Activated CD4-positive, alpha-beta T cell treated with anti-CD3 and anti-CD28 coated beads, Interleukin-2, amount 50 U/mL, for 4 hours (primary cell): ENCODE data around the gene UBASH3B.

ENCODE experiments used
- DNase-seq, 2 experiments: peaks; one replicate each; pipeline ENCODE4 v3.0.0-alpha.2; 2020

Gene UBASH3B

GRCh38 chr11:122737951-122738693, 82.6 kb downstream of the UBASH3B start:
- DNase-seq = no peak

- no peak for DNase-seq
Measured at GRCh38 chr11:122741613-122742300, 86.2 kb downstream of the UBASH3B start.

DNA sequence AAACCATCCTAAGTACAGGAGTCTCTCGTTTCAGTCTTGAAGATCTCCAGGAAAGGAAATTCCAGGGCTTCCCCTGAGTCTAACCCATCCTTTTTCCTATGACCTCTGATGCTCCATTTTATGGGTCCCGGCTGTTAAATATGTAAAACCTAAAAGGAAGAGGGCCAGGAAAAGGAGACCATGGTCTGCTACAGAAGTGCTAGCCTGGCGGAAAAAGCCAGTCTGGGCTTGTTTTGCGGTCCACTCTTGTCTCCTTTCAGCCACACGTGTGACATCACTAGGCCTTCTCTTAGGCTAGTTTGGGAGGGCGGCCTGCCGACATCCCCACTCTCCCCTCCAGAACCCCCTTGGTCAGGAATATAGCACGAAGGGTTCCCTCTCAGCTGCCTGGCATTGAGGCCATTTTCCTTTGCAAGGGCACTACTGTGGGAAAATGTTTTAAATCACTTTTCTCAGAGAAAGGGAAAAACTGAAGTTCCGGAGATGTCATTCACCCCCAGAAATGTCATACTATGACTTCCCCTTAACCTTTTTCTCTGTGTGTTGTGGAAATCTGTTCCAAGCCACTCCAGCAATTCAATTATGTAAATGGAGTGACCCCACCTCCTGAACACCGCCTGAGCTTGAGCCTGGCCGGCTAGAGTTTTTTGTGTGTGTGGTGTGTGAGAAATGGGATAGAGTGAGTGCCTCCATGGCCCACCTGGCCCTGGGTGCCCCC, 86.9 kb downstream of the UBASH3B start:
- DNase-seq = no peak

- DNase-seq = no peak
Measured at GRCh38 chr11:122743097-122743741, 87.7 kb downstream of the UBASH3B start.

- peak; percentile 74 to 78 for DNase-seq
Measured at GRCh38 chr11:122743949-122744348, 88.4 kb downstream of the UBASH3B start.

DNA sequence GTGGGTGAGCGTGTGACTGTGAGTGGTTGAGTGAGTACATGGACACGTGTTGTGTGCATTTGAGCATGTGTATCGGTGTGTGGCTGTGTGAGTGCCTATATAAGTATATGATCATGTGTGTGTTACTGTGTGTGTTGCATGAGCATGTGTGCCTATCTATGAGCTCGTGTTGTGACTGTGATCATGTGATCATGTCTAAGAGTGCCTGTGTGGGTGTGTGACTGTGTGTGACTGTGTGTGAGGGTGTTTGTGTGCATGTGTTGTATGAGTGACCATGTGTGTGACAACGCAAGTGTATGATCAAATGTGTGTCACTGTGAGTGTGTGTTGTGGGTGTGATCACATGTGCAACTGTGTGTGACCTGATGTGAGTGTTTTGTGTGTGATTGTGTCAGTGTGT, 88.8 kb downstream of the UBASH3B start:
- DNase-seq = no peak

- DNase-seq = no peak
Measured at GRCh38 chr11:122745111-122745510, 89.6 kb downstream of the UBASH3B start.

- peak; percentile 55 to 60 for DNase-seq
Measured at GRCh38 chr11:122746050-122746478, 90.5 kb downstream of the UBASH3B start.

DNA sequence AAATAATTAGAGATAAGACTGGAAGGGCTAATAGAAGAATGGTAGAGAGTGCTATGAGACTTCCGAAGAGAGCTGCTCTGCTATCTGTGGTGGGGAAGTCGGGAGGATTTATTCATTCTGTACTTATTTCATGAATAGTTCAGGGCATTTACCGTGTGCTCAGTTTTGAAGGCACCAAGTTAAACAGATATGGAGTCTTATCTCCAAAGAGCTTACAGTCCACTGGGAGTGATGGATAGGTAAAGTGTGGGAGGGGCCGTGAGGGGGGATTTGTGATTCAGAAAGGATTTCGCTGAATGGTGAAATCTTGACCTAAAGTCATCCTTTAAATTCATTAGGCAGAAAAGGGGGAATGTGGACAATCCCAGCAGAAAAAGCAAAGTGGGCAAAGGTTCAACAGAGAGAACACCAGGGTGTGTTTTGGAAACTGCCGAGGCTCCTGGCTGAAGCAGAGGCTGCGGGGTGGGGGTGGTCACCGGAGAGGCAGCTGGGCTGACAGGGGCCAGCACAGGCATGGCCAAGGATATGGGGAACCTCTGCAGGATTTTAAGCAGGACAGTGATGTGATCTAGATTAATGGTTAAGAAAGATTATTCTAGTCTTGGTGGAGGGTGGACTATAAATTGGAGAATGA, 91.2 kb downstream of the UBASH3B start:
- DNase-seq = no peak

GRCh38 chr11:122747351-122747781, 91.8 kb downstream of the UBASH3B start:
- DNase-seq = no peak

GRCh38 chr11:122749005-122749687, 93.6 kb downstream of the UBASH3B start:
- DNase-seq = peak; percentile 39 to 49

- DNase-seq = no peak
Measured at GRCh38 chr11:122750049-122750448, 94.5 kb downstream of the UBASH3B start.

GRCh38 chr11:122751292-122752070, 96.0 kb downstream of the UBASH3B start:
- no peak for DNase-seq

- DNase-seq = no peak
Measured at GRCh38 chr11:122754028-122754427, 98.5 kb downstream of the UBASH3B start.

DNA sequence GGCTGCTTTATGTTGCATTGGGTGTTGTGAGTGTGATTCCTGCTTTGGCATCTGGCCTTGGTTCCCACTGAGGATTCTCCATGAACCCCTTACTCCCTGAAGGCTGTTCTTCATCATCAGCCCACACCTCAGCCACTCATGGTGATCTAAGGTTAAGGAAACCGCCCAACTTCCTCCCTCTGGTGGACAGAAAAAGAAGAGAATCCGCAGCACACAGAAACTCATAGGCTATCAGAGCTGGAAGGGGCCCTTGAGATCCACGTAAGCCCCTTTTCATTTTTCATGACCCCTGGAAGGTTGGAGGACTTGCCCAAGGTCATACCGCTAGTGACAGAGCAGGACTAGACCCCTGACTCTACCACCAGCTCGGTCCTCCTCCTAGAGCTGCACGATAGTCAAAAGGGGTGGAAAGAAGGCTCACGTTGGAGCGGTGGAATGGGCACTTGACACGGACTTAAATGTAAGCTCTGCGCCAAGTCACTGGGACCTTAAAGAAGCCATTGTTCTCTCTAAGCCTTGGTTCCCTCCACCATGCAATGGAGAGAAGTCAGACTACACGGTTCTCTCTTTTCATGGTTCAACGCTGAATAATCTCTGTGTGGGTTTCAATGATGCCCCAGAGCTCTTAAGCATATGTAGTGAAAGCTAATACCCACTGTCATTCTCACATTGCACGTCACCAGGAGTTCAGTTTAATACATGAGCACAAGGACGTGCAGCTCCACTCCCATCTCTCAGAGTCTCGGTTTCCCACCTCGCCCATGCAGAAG, 99.2 kb downstream of the UBASH3B start:
- peak; percentile 24 to 30 for DNase-seq

GRCh38 chr11:122755409-122755808, 99.9 kb downstream of the UBASH3B start:
- no peak for DNase-seq

- no peak for DNase-seq
Measured at GRCh38 chr11:122755941-122756340, 100.4 kb downstream of the UBASH3B start.

- DNase-seq = peak; percentile 22 to 32
Measured at GRCh38 chr11:122756417-122756816, 100.9 kb downstream of the UBASH3B start.

- DNase-seq = no peak
Measured at GRCh38 chr11:122757201-122757600, 101.7 kb downstream of the UBASH3B start.

DNA sequence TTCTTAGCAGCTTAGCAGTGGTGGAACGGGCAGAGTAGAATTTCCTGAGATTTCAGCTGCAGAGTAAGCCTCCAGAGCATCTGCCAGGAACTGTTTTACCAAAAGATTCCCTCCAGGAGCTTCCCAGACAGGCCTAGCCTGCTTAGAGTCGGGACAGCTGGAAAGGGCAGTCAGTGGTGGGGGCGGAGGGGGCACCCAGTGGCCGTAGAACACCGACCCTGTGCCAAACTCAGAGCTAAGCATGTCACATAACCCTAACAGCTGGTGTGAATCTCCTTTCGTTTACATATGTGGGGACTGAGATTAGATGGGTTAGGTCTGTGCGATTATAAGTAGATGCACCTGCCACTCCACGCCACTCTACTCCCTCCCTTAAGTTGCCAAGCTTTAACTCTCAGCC, 102.8 kb downstream of the UBASH3B start:
- no peak for DNase-seq
